CD14-positive monocyte (primary cell): ENCODE measurements around the gene DGKH. TPM values are rescaled to one million over a fixed set of nuclear protein-coding genes. Genes with fewer than 3 reads are reported as not detected.

Experiments used
- DNase-seq, 3 donors: peaks; one replicate each; pipeline ENCODE4 v3.0.0-alpha.2; 2011 to 2022
- H2AFZ ChIP-seq: 2 replicates; pipeline ENCODE4 v1.6.0; 2012; ENCODE audit warnings: mild to moderate bottlenecking, low read depth, low read length, inconsistent platforms; ENCODE audit not compliant: insufficient read depth, poor library complexity, severe bottlenecking
- H3K27ac ChIP-seq, 2 donors: 1 replicate in 1 of 2; 2 replicates in 1 of 2; pipeline ENCODE4 v1.5.1; 2012 to 2013; ENCODE audit warnings: low read length in 2 of 2, control low read depth in 1 of 2, inconsistent platforms in 1 of 2, low read depth in 1 of 2, mild to moderate bottlenecking in 1 of 2
- H3K27me3 ChIP-seq, 2 donors: one replicate each; pipeline versions ENCODE4 v1.6.0 to v1.6.1; 2011 to 2013; ENCODE audit warnings: low read length in 2 of 2; ENCODE audit not compliant: control insufficient read depth in 2 of 2, insufficient read depth in 2 of 2
- H3K36me3 ChIP-seq, 2 donors: replicated peaks in 1 of 2; 1 replicate in 1 of 2; 2 replicates in 1 of 2; pipeline versions ENCODE4 v1.5.1 to v1.6.1; 2012 to 2013; ENCODE audit warnings: low read length in 2 of 2, control low read depth in 1 of 2, inconsistent platforms in 1 of 2, mild to moderate bottlenecking in 1 of 2; ENCODE audit not compliant: insufficient read depth in 2 of 2, control insufficient read depth in 1 of 2
- H3K4me1 ChIP-seq, 2 donors: 1 replicate in 1 of 2; 2 replicates in 1 of 2; pipeline versions ENCODE4 v1.5.1 to v1.6.1; 2012 to 2013; ENCODE audit warnings: low read length in 2 of 2, control low read depth in 1 of 2, inconsistent platforms in 1 of 2, mild to moderate bottlenecking in 1 of 2, moderate library complexity in 1 of 2; ENCODE audit not compliant: insufficient read depth in 2 of 2, control insufficient read depth in 1 of 2
- H3K4me2 ChIP-seq: replicated peaks from 2 replicates; pipeline ENCODE3; 2012; ENCODE audit warnings: low read length, moderate library complexity, mild to moderate bottlenecking; ENCODE audit not compliant: poor library complexity, severe bottlenecking; ENCODE audit errors: extremely low read depth
- H3K4me3 ChIP-seq, 3 experiments: fragments of 200-600 bp in 1 of 3; sonication (generic) in 1 of 3; replicated peaks in 1 of 3; 1 replicate in 2 of 3; 2 replicates in 1 of 3; pipeline ENCODE4 v1.5.1; 2011 to 2013; ENCODE audit warnings: low read length in 3 of 3, mild to moderate bottlenecking in 3 of 3, control low read depth in 2 of 3, low read depth in 2 of 3, inconsistent platforms in 1 of 3, moderate library complexity in 1 of 3
- H3K79me2 ChIP-seq: 2 replicates; pipeline ENCODE4 v1.6.0; 2012; ENCODE audit warnings: mild to moderate bottlenecking, control low read depth, inconsistent platforms, low read length, moderate library complexity; ENCODE audit not compliant: insufficient read depth
- H3K9ac ChIP-seq: 2 replicates; pipeline ENCODE4 v1.6.0; 2017; ENCODE audit warnings: low read length, mild to moderate bottlenecking; ENCODE audit not compliant: insufficient read depth, poor library complexity, severe bottlenecking
- H3K9me3 ChIP-seq, 2 donors: replicated peaks in 1 of 2; 1 replicate in 1 of 2; 2 replicates in 1 of 2; pipeline versions ENCODE4 v1.5.1 to v1.6.1; 2012 to 2013; ENCODE audit warnings: low read length in 2 of 2, control low read depth in 1 of 2; ENCODE audit not compliant: control insufficient read depth in 1 of 2, insufficient read depth in 1 of 2
- H4K20me1 ChIP-seq: 2 replicates; pipeline ENCODE4 v1.6.0; 2012; ENCODE audit warnings: mild to moderate bottlenecking, low read length, control low read depth, moderate library complexity; ENCODE audit not compliant: insufficient read depth
- H3K27ac Mint-ChIP-seq, 7 donors: one replicate each; pipeline ENCODE4 v1.8.0; 2020; ENCODE audit warnings: mild to moderate bottlenecking in 7 of 7, mixed read lengths in 7 of 7, moderate library complexity in 6 of 7, inconsistent platforms in 2 of 7
- H3K27me3 Mint-ChIP-seq, 3 donors: one replicate each; pipeline ENCODE4 v1.8.0; 2021 to 2022; ENCODE audit warnings: low read depth in 3 of 3, mild to moderate bottlenecking in 3 of 3, mixed read lengths in 3 of 3, moderate library complexity in 3 of 3, inconsistent platforms in 1 of 3
- H3K36me3 Mint-ChIP-seq, 2 donors: one replicate each; pipeline ENCODE4 v1.8.0; 2020; ENCODE audit warnings: mixed read lengths in 2 of 2, inconsistent platforms in 1 of 2, mild to moderate bottlenecking in 1 of 2
- H3K4me1 Mint-ChIP-seq: one replicate; pipeline ENCODE4 v1.8.0; 2020; ENCODE audit warnings: mild to moderate bottlenecking, mixed read lengths
- H3K4me3 Mint-ChIP-seq, 2 donors: one replicate each; pipeline ENCODE4 v1.8.0; 2020; ENCODE audit warnings: mild to moderate bottlenecking in 2 of 2, mixed read lengths in 2 of 2, moderate library complexity in 1 of 2
- H3K9me3 Mint-ChIP-seq, 7 donors: one replicate each; pipeline ENCODE4 v1.8.0; 2020 to 2022; ENCODE audit warnings: mixed read lengths in 7 of 7, mild to moderate bottlenecking in 6 of 7, moderate library complexity in 6 of 7, inconsistent platforms in 2 of 7
- WGBS: methylation state at CpG from one replicate; pipeline ENCODE4 v1.1.5; 2013; ENCODE audit warnings: missing lambda C conversion rate; ENCODE audit not compliant: insufficient coverage; 5-methylcytosine and 5-hydroxymethylcytosine counted together
- intact Hi-C, 2 donors: fragments of 100-400 bp; cut with micrococcal nuclease; formaldehyde crosslinking; loops; one replicate each; pipeline versions ENCODE4 v1.15.0 to v1.15.1; 2023
- polyA plus RNA-seq, 3 donors: library from polyadenylated mRNA; depleted of rRNA in 1 of 3; unstranded in 2 of 3; stranded (reverse) in 1 of 3; fragments of 300-500 nt in 2 of 3; fragments of >200 nt in 1 of 3; fragmentation: Illumina TruSeq in 2 of 3; gene quantifications; 1 replicate in 2 of 3; 2 replicates in 1 of 3; pipeline ENCODE4 v1.2.3, GENCODE V29; 2012 to 2021
- TF ChIP-seq, protein P1 (sequence below): fragments of 200-600 bp; IDR thresholded peaks from one replicate; pipeline ENCODE4 v1.8.0; 2022; ENCODE audit warnings: antibody characterized with exemption, mild to moderate bottlenecking

The DGKH gene
- polyA plus RNA-seq, 3 donors, result 0.10 to 0.79 (median 0.15) TPM

DNA sequence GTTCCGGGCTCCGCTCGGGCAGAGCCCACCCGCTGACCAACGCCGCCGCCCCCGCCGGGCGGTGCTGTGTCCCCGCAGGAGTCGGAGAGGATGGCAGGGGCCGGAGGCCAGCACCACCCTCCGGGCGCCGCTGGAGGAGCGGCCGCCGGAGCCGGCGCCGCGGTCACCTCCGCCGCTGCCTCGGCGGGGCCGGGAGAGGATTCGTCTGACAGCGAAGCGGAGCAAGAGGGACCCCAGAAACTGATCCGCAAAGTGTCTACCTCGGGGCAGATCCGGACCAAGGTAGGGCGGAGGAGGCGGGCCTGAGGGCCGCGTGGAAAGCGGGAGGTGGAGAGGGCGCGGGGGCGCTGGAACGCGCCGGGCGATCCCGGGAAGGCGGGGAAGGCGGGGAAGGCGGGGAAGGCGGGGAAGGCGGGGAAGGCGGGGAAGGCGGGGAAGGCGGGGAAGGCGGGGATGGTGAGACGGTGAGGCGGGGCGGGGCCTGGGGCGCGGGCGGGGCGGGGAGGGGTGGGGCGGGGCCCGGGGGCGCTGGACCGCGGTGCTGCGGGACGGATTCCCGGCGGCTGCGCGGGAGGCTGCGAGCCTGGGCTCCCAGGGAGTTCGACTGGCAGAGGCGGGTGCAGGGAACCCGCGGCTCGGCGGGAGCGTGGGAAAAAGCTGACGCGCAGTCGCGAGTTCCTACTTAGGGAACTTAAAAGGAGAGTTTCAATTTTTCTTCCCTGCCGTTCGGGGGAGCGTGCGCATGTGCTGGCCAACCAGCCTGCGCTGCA, 421 bp downstream of the DGKH start:
- intact Hi-C loops, result loop anchor here in 1 of 2 donors (10.0 kb wide), 1 partner anchor 384 kb away; no protein-coding TSS in a partner anchor
- Histone ChIP-seq H3K27me3 (peaks cover 20 to 57% of the 10 kb centered on the region in 2 donors), H3K9ac (peak overlapping the region; percentile 55), H3K79me2 (no peaks in the 10 kb centered on the region), H3K9me3 (no peaks in the 10 kb centered on the region), H2AFZ (peak overlapping the region; percentile 92), H4K20me1 (no peaks in the 10 kb centered on the region), H3K27ac (no peak overlapping the region), H3K4me1 (peaks cover 18 to 25% of the 10 kb centered on the region in 2 donors), H3K4me3 (peak overlapping the region; percentile 50 to 86 (median 83)), H3K4me2 (peak overlapping the region; percentile 94), H3K36me3 (no peaks in the 10 kb centered on the region)
- WGBS, result under 1% methylated on average over 60 of the region's 91 CpGs
- Mint-ChIP-seq H3K4me3 (peak overlapping the region; percentile 82 to 94), H3K4me1 (peaks cover 15% of the 10 kb centered on the region), H3K27ac (no peak overlapping the region), H3K27me3 (peaks cover 35 to 53% (median 40%) of the 10 kb centered on the region in 3 donors), H3K9me3 (peaks cover 0 to 9% (median 2%) of the 10 kb centered on the region in 7 donors), H3K36me3 (peaks cover 0 to 3% of the 10 kb centered on the region in 2 donors)
- TF ChIP-seq, protein P1, sequence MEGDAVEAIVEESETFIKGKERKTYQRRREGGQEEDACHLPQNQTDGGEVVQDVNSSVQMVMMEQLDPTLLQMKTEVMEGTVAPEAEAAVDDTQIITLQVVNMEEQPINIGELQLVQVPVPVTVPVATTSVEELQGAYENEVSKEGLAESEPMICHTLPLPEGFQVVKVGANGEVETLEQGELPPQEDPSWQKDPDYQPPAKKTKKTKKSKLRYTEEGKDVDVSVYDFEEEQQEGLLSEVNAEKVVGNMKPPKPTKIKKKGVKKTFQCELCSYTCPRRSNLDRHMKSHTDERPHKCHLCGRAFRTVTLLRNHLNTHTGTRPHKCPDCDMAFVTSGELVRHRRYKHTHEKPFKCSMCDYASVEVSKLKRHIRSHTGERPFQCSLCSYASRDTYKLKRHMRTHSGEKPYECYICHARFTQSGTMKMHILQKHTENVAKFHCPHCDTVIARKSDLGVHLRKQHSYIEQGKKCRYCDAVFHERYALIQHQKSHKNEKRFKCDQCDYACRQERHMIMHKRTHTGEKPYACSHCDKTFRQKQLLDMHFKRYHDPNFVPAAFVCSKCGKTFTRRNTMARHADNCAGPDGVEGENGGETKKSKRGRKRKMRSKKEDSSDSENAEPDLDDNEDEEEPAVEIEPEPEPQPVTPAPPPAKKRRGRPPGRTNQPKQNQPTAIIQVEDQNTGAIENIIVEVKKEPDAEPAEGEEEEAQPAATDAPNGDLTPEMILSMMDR, result no peak
- peak in 2 of 3 donors; percentile 41 to 42 for DNase-seq

DNA sequence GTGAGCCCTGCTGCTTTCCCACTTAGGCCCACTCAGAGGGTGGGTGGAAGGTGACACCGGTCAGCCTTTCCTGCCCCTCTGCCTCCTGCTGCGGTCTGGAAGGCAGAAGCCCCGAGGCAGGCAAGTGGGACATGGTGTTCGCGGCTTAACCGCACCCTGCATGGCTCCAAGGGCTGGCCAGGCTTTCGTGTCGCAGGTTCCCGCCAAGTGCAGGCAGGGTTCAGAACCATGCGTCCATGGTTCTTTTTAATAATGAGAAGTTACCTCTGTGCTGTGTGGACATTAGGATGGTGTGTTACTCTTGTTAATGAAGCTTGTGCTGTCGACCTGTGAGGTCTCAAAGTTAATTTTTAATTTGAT, 986 bp downstream of the DGKH start:
- H3K27ac ChIP-seq, result no peak overlapping the region
- peaks cover 20 to 52% of the 10 kb centered on the region in 2 donors for H3K27me3 ChIP-seq
- no peaks in the 10 kb centered on the region for H3K36me3 ChIP-seq
- no peaks in the 10 kb centered on the region for H3K9me3 ChIP-seq
- peak overlapping the region in 2 of 7 donors; percentile 40 to 77 for H3K27ac Mint-ChIP-seq
- H3K9ac ChIP-seq, result no peak overlapping the region
- TF ChIP-seq, protein P1, result no peak
- intact Hi-C loops, result loop anchor here in 1 of 2 donors (10.0 kb wide), 1 partner anchor 385 kb away; no protein-coding TSS in a partner anchor
- H2AFZ ChIP-seq, result peak overlapping the region; percentile 92
- peaks cover 15% of the 10 kb centered on the region for H3K4me1 Mint-ChIP-seq
- no peaks in the 10 kb centered on the region for H4K20me1 ChIP-seq
- DNase-seq, result no peak
- no peaks in the 10 kb centered on the region for H3K79me2 ChIP-seq
- peak overlapping the region; percentile 45 to 86 (median 50) for H3K4me3 ChIP-seq
- peaks cover 35 to 47% (median 38%) of the 10 kb centered on the region in 3 donors for H3K27me3 Mint-ChIP-seq
- H3K9me3 Mint-ChIP-seq, result peaks cover 0 to 6% (median 2%) of the 10 kb centered on the region in 7 donors
- H3K4me3 Mint-ChIP-seq, result peak overlapping the region; percentile 77 to 85
- peaks cover 0 to 3% of the 10 kb centered on the region in 2 donors for H3K36me3 Mint-ChIP-seq
- WGBS, result 4% methylated on average over 9 of the region's 11 CpGs
- peaks cover 18 to 25% of the 10 kb centered on the region in 2 donors for H3K4me1 ChIP-seq
- H3K4me2 ChIP-seq, result peak overlapping the region; percentile 94
